Medulla oblongata (tissue), 1 donor: Measurements from ENCODE around the gene LRRFIP1.
"Not testable (repeated sequence)": the region's sequence is repeated elsewhere in the genome, so short reads cannot be mapped to it uniquely, and the experiment has no call there.

Source experiments
- DNase-seq: peaks from one replicate; pipeline ENCODE4 v3.0.0-alpha.2; 2015; ENCODE audit errors: extremely low spot score

Gene LRRFIP1

GRCh38 chr2:237596520-237597195 lies 30.7 kb upstream of the LRRFIP1 start:
- DNase-seq, result no peak

- DNase-seq, result no peak
These were observed 29.9 kb upstream of the LRRFIP1 start for GRCh38 chr2:237597196-237598145.

GRCh38 chr2:237598468-237599208 lies 28.7 kb upstream of the LRRFIP1 start:
- DNase-seq, result no peak

GRCh38 chr2:237599465-237600110 lies 27.8 kb upstream of the LRRFIP1 start:
- DNase-seq, result no peak

GRCh38 chr2:237600205-237600846 lies 27.1 kb upstream of the LRRFIP1 start:
- no peak for DNase-seq

- DNase-seq, result no peak
These were observed 25.8 kb upstream of the LRRFIP1 start for GRCh38 chr2:237601453-237602116.

- DNase-seq, result no peak
These were observed 25.0 kb upstream of the LRRFIP1 start for GRCh38 chr2:237602409-237602808.

- DNase-seq, result no peak
These were observed 24.2 kb upstream of the LRRFIP1 start for GRCh38 chr2:237603049-237603717.

- DNase-seq, result peak; percentile 78
These were observed 23.5 kb upstream of the LRRFIP1 start for GRCh38 chr2:237603718-237604362.

- no peak for DNase-seq
These were observed 23.0 kb upstream of the LRRFIP1 start for GRCh38 chr2:237604391-237604790.

- no peak for DNase-seq
These were observed 22.4 kb upstream of the LRRFIP1 start for GRCh38 chr2:237604960-237605359.

GRCh38 chr2:237606522-237606921 lies 20.9 kb upstream of the LRRFIP1 start:
- DNase-seq, result not testable (repeated sequence)

- DNase-seq, result no peak
These were observed 14.6 kb upstream of the LRRFIP1 start for GRCh38 chr2:237612527-237613357.

- no peak for DNase-seq
These were observed 13.7 kb upstream of the LRRFIP1 start for GRCh38 chr2:237613679-237614078.

- DNase-seq, result no peak
These were observed 13.2 kb upstream of the LRRFIP1 start for GRCh38 chr2:237614151-237614720.

- DNase-seq, result no peak
These were observed 11.6 kb upstream of the LRRFIP1 start for GRCh38 chr2:237615631-237616249.

- DNase-seq, result no peak
These were observed 11.0 kb upstream of the LRRFIP1 start for GRCh38 chr2:237616373-237616733.
